ENCODE data around the gene RASAL2. TPM values are rescaled to one million over a fixed set of nuclear protein-coding genes. Genes with fewer than 3 reads are reported as not detected.

Gene RASAL2
- total and polyA plus RNA-seq, 10 donors, result 0.42 to 24.4 (median 14.6) TPM

GRCh38 chr1:178533121-178533946 lies 439.4 kb downstream of the RASAL2 start:
- H3K4me1 ChIP-seq, result peaks cover 0 to 10% (median 8%) of the 10 kb centered on the region in 6 donors
- intact Hi-C loops (cut with DNase I; ENCODE audit: low total_unique reads), result loop anchor here (10.0 kb wide), 1 partner anchor 841 kb away; no protein-coding TSS in a partner anchor
- no peak overlapping the region for H3K27ac ChIP-seq
- H3K4me3 ChIP-seq, result no peak overlapping the region
- TF ChIP-seq, protein P1, sequence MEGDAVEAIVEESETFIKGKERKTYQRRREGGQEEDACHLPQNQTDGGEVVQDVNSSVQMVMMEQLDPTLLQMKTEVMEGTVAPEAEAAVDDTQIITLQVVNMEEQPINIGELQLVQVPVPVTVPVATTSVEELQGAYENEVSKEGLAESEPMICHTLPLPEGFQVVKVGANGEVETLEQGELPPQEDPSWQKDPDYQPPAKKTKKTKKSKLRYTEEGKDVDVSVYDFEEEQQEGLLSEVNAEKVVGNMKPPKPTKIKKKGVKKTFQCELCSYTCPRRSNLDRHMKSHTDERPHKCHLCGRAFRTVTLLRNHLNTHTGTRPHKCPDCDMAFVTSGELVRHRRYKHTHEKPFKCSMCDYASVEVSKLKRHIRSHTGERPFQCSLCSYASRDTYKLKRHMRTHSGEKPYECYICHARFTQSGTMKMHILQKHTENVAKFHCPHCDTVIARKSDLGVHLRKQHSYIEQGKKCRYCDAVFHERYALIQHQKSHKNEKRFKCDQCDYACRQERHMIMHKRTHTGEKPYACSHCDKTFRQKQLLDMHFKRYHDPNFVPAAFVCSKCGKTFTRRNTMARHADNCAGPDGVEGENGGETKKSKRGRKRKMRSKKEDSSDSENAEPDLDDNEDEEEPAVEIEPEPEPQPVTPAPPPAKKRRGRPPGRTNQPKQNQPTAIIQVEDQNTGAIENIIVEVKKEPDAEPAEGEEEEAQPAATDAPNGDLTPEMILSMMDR (IDR thresholded peaks at IDR 0.05 in 8 of 11, conservative IDR thresholded peaks at IDR 0.05 in 3 of 11), result no peak
- TF ChIP-seq POLR2A (IDR thresholded peaks at IDR 0.05) (no peak), POLR2AphosphoS5 (IDR thresholded peaks at IDR 0.05) (no peak)
- peak; percentile 34 for DNase-seq
- peaks cover 0 to 5% (median 0%) of the 10 kb centered on the region in 7 donors for H3K27me3 ChIP-seq (replicated peaks in 1 of 7)
- no peaks in the 10 kb centered on the region for H3K9me3 ChIP-seq
- no peaks in the 10 kb centered on the region for H3K36me3 ChIP-seq
- WGBS, 5 donors, result 78 to 91% (median 88%) methylated on average over 9 of the region's 9 CpGs

Small RNAs within 50 kb of the gene (small RNA-seq; reads per million reads assigned to genes)
- gene RF00017, result 0 reads per million in 4 donors

Other genes starting within 250 kb of the RASAL2 start
- 10 to 100 TPM in 2 of 7 donors, 1 to 10 TPM in 5; 3.3 to 15.4 (median 8.1) TPM for gene SEC16B, start 124.0 kb upstream of the RASAL2 start, total RNA-seq
- 1 to 10 TPM; 2.9 to 8.6 (median 7.4) TPM for gene SEC16B, start 124.0 kb upstream of the RASAL2 start, polyA plus RNA-seq

Measured in spleen (tissue), 11 donors.